MCF 10A (cell line): ENCODE data around the gene PGM2. TPM values are rescaled to one million over a fixed set of nuclear protein-coding genes. Genes with fewer than 3 reads are reported as not detected.
A peak's percentile ranks its signal among the peaks of the same experiment; 100 is the strongest.

Experiments used
- BruUV-seq: library from RNA; stranded (reverse); fragments of 400-500 nt; replicated peaks from 2 replicates; lab custom pipeline; 2021; lab: Mats Ljungman, UMichigan
- CTCF ChIA-PET: fragments of 300-600 bp; sonication (Branson Sonifier 250); formaldehyde crosslinking; extraction: SDS; loops from one replicate; lab custom pipeline; 2021; ENCODE audit warnings: antibody characterized with exemption, inconsistent platforms; lab: Yijun Ruan, JAX
- POLR2A ChIA-PET: fragments of 300-600, 350-650 bp; sonication (Branson Sonifier 250); formaldehyde crosslinking; extraction: SDS; loops from one replicate; lab custom pipeline; 2020; ENCODE audit warnings: antibody characterized with exemption, inconsistent platforms; lab: Yijun Ruan, JAX
- DNase-seq: peaks from one replicate; pipeline ENCODE4 v3.0.0-alpha.2; 2018; ENCODE audit not compliant: unreplicated experiment
- H3K27ac Mint-ChIP-seq: one replicate; pipeline ENCODE4 v1.8.0; 2022; ENCODE audit warnings: mild to moderate bottlenecking, low read depth, mixed read lengths; ENCODE audit not compliant: unreplicated experiment
- H3K27me3 Mint-ChIP-seq: one replicate; pipeline ENCODE4 v1.8.0; 2022; ENCODE audit warnings: mixed read lengths; ENCODE audit not compliant: insufficient read depth, unreplicated experiment
- H3K36me3 Mint-ChIP-seq: one replicate; pipeline ENCODE4 v1.8.0; 2022; ENCODE audit warnings: mild to moderate bottlenecking, moderate library complexity, mixed read lengths; ENCODE audit not compliant: insufficient read depth, unreplicated experiment
- H3K4me1 Mint-ChIP-seq: one replicate; pipeline ENCODE4 v1.8.0; 2022; ENCODE audit warnings: mixed read lengths; ENCODE audit not compliant: insufficient read depth, unreplicated experiment
- H3K4me3 Mint-ChIP-seq: one replicate; pipeline ENCODE4 v1.8.0; 2022; ENCODE audit warnings: mild to moderate bottlenecking, moderate library complexity, mixed read lengths; ENCODE audit not compliant: unreplicated experiment
- H3K9me3 Mint-ChIP-seq: one replicate; pipeline ENCODE4 v1.8.0; 2022; ENCODE audit warnings: mixed read lengths; ENCODE audit not compliant: unreplicated experiment
- intact Hi-C: fragments of 100-400 bp; cut with micrococcal nuclease; formaldehyde crosslinking; loops from 2 replicates; pipeline ENCODE4 v1.14.1; 2022
- total RNA-seq: library from RNA; stranded (reverse); gene quantifications from 2 replicates; pipeline ENCODE4 v1.2.3, GENCODE V29; 2022
- TF ChIP-seq, protein P1 (sequence below): fragments of 200-600 bp; IDR thresholded peaks from one replicate; pipeline ENCODE4 v1.8.0; 2022; ENCODE audit warnings: antibody characterized with exemption, mild to moderate bottlenecking; ENCODE audit not compliant: unreplicated experiment

PGM2 gene
- total RNA-seq, 1 experiment from 2014 or later, result 27.9 TPM

DNA sequence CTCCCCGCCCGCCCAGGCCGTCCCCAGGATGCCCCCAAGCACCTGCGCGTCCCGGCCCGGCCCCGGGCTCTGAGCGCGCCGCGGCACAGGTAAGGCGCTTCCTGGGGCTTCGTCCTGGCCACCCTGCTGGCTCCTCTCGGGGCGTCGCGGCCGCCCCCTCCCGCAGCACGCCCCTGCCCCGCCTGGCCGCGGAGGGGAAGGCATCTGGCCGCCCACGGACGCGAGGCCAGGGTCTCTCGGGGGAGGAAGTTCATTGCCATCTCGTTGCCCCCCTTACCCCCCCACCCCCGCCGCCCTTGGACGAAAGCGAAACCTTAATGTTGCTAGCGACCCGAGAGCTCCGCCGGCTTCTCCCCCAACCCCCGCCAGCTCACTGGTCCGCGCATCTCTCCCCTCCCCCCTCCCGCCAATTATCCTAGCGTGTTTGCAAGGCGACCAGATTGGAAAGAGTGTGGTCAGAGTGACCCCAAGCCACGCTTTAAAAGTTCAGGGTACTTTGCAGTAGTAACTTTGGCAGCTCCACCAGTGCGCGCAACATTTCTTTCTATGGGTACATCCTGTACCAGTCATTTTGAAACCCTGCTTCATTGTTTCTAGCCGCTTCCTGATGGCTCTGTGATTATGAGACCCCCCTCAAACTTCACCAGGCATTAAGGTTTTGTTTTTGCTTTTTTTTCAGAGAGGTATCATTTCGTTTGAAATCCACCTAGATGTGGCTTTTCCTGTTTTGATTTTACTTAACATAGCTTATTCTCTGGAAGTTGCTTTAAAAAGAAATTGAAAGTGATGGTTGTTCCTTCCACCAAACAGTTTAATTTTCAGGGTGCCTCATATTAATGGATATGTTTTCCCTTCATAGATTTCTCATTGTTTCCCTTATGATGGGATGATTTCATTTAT is 65.0 kb downstream of the PGM2 start:
- POLR2A ChIA-PET, result interaction anchor here (0.8 to 1.6 kb wide), 4 partner anchors 17 to 134 kb away, joined by 3 to 13 read pairs (median 5); partner anchors contain the start of gene PGM2
- H3K4me1 Mint-ChIP-seq, result no peaks in the 10 kb centered on the region
- peak; percentile 33 for DNase-seq
- H3K4me3 Mint-ChIP-seq, result peak overlapping the region; percentile 72
- no peaks in the 10 kb centered on the region for H3K27me3 Mint-ChIP-seq
- intact Hi-C loops, result loop anchor here (5.0 kb wide), 1 partner anchor 86 kb away; no protein-coding TSS in a partner anchor
- no peaks in the 10 kb centered on the region for H3K36me3 Mint-ChIP-seq
- BruUV-seq, result no TSS peak
- TF ChIP-seq, protein P1, sequence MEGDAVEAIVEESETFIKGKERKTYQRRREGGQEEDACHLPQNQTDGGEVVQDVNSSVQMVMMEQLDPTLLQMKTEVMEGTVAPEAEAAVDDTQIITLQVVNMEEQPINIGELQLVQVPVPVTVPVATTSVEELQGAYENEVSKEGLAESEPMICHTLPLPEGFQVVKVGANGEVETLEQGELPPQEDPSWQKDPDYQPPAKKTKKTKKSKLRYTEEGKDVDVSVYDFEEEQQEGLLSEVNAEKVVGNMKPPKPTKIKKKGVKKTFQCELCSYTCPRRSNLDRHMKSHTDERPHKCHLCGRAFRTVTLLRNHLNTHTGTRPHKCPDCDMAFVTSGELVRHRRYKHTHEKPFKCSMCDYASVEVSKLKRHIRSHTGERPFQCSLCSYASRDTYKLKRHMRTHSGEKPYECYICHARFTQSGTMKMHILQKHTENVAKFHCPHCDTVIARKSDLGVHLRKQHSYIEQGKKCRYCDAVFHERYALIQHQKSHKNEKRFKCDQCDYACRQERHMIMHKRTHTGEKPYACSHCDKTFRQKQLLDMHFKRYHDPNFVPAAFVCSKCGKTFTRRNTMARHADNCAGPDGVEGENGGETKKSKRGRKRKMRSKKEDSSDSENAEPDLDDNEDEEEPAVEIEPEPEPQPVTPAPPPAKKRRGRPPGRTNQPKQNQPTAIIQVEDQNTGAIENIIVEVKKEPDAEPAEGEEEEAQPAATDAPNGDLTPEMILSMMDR, result no peak
- CTCF ChIA-PET, result interaction anchor here (0.6 to 1.4 kb wide), 11 partner anchors 19 to 197 kb away, joined by 3 to 4 read pairs (median 3); no protein-coding TSS in a partner anchor
- no peaks in the 10 kb centered on the region for H3K9me3 Mint-ChIP-seq
- H3K27ac Mint-ChIP-seq, result no peak overlapping the region

DNA sequence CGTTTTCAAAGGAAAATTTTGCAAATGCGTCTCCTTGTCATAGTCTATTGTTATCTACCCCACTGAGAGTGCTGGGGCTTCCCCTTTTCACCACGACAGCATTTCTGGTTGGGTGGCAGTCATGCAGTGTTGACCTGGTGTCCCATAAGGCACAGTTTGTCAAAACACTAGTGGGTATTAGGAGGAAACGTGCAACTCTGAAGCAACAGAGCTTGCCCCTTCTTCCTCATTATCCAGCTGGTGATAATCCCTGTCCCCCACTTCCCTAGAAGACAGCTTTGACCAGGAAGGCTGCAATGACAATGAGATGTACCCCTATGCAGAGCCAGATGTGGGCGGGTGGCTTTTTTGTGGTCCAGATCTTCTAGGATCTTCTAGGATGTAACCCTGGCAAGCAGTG is 66.2 kb downstream of the PGM2 start:
- BruUV-seq, result no TSS peak
- intact Hi-C loops, result loop anchor here (5.0 kb wide), 1 partner anchor 85 kb away; no protein-coding TSS in a partner anchor

GRCh38 chr4:37893164-37893563 is 66.7 kb downstream of the PGM2 start:
- TF ChIP-seq, protein P1, result no peak
- POLR2A ChIA-PET, result interaction anchor here (0.6 kb wide), 2 partner anchors 78 to 310 kb away, joined by 3 read pairs; no protein-coding TSS in a partner anchor
- DNase-seq, result no peak
- no peak overlapping the region for H3K4me3 Mint-ChIP-seq
- no peaks in the 10 kb centered on the region for H3K36me3 Mint-ChIP-seq
- BruUV-seq, result no TSS peak
- H3K27ac Mint-ChIP-seq, result no peak overlapping the region
- H3K9me3 Mint-ChIP-seq, result no peaks in the 10 kb centered on the region
- intact Hi-C loops, result loop anchor here (5.0 kb wide), 1 partner anchor 84 kb away; no protein-coding TSS in a partner anchor
- CTCF ChIA-PET, result interaction anchor here (0.9 to 1.0 kb wide), 2 partner anchors 16 to 143 kb away, joined by 3 to 4 read pairs; no protein-coding TSS in a partner anchor
- no peaks in the 10 kb centered on the region for H3K4me1 Mint-ChIP-seq
- no peaks in the 10 kb centered on the region for H3K27me3 Mint-ChIP-seq

More for the DNA sequence above, 66.2 kb downstream of the PGM2 start:
- DNase-seq, result no peak
- Mint-ChIP-seq H3K27ac (no peak overlapping the region), H3K36me3 (no peaks in the 10 kb centered on the region), H3K4me3 (no peak overlapping the region), H3K4me1 (no peaks in the 10 kb centered on the region), H3K27me3 (no peaks in the 10 kb centered on the region), H3K9me3 (no peaks in the 10 kb centered on the region)
- ChIA-PET POLR2A (interaction anchor here (0.6 to 1.6 kb wide), 3 partner anchors 67 to 310 kb away, joined by 3 to 13 read pairs (median 3); partner anchors contain the start of gene PGM2), CTCF (interaction anchor here (0.6 to 1.4 kb wide), 5 partner anchors 16 to 868 kb away, joined by 3 to 4 read pairs (median 4); no protein-coding TSS in a partner anchor)
- TF ChIP-seq, protein P1, result no peak

- Mint-ChIP-seq H3K9me3 (no peaks in the 10 kb centered on the region), H3K36me3 (no peaks in the 10 kb centered on the region), H3K4me1 (no peaks in the 10 kb centered on the region), H3K4me3 (no peak overlapping the region), H3K27me3 (no peaks in the 10 kb centered on the region), H3K27ac (no peak overlapping the region)
- BruUV-seq, result no TSS peak
- no peak for DNase-seq
- ChIA-PET CTCF (interaction anchor here (0.6 kb wide), 1 partner anchor 133 kb away, joined by 3 read pairs; no protein-coding TSS in a partner anchor), POLR2A (interaction anchor here (2.3 kb wide), 1 partner anchor 19 kb away, joined by 5 read pairs; no protein-coding TSS in a partner anchor)
- intact Hi-C loops, result no loop called here
- TF ChIP-seq, protein P1, result no peak
Measured at GRCh38 chr4:37895271-37895670, 68.8 kb downstream of the PGM2 start.
